Cardiac muscle cell (in vitro differentiated cells and primary cell): ENCODE measurements around the gene EXOC3. TPM values are rescaled to one million over a fixed set of nuclear protein-coding genes. Genes with fewer than 3 reads are reported as not detected.

Experiments
- DNase-seq, 2 donors: peaks; one replicate each; pipeline versions ENCODE4 v3.0.0 to v3.0.0-alpha.2; 2010 to 2017; ENCODE audit warnings: low read depth in 1 of 2, low spot score in 1 of 2
- H3K27ac ChIP-seq: fragments of 200-600 bp; sonication (generic); 2 replicates; pipeline ENCODE4 v1.5.1; 2016
- H3K27me3 ChIP-seq: fragments of 200-600 bp; sonication (generic); 2 replicates; pipeline ENCODE4 v1.6.0; 2016; ENCODE audit warnings: control low read depth
- H3K36me3 ChIP-seq: fragments of 200-600 bp; sonication (generic); 2 replicates; pipeline ENCODE4 v1.5.1; 2016; ENCODE audit warnings: control low read depth
- H3K4me1 ChIP-seq: fragments of 200-600 bp; sonication (generic); 2 replicates; pipeline ENCODE4 v1.8.1; 2017; ENCODE audit warnings: low read depth, mild to moderate bottlenecking, mixed run types
- H3K4me3 ChIP-seq: fragments of 200-600 bp; sonication (generic); 2 replicates; pipeline ENCODE4 v1.5.1; 2016; ENCODE audit warnings: mild to moderate bottlenecking
- H3K9me3 ChIP-seq: fragments of 200-600 bp; sonication (generic); 2 replicates; pipeline ENCODE4 v1.5.1; 2017; ENCODE audit warnings: low read depth, mild to moderate bottlenecking, control low read depth
- polyA plus RNA-seq: library from polyadenylated mRNA; unstranded; fragments of >200 nt; fragmentation: Nextera tagmentation; extraction: Ambion mirVana; gene quantifications from 2 replicates; pipeline ENCODE4 v1.2.1, GENCODE V29; 2016
- total RNA-seq: library from RNA; depleted of rRNA; stranded (reverse); fragments of >200 nt; gene quantifications from 2 replicates; pipeline ENCODE4 v1.2.3, GENCODE V29; 2016
- TF ChIP-seq, protein P1 (sequence below): IDR thresholded peaks from 2 replicates; pipeline ENCODE4 v1.5.1; 2012; ENCODE audit warnings: low read depth, mild to moderate bottlenecking, low read length

The EXOC3 gene
- 30.5 and 56.4 TPM in 2 replicates for total RNA-seq
- 34.8 and 36.3 TPM in 2 replicates for polyA plus RNA-seq

DNA sequence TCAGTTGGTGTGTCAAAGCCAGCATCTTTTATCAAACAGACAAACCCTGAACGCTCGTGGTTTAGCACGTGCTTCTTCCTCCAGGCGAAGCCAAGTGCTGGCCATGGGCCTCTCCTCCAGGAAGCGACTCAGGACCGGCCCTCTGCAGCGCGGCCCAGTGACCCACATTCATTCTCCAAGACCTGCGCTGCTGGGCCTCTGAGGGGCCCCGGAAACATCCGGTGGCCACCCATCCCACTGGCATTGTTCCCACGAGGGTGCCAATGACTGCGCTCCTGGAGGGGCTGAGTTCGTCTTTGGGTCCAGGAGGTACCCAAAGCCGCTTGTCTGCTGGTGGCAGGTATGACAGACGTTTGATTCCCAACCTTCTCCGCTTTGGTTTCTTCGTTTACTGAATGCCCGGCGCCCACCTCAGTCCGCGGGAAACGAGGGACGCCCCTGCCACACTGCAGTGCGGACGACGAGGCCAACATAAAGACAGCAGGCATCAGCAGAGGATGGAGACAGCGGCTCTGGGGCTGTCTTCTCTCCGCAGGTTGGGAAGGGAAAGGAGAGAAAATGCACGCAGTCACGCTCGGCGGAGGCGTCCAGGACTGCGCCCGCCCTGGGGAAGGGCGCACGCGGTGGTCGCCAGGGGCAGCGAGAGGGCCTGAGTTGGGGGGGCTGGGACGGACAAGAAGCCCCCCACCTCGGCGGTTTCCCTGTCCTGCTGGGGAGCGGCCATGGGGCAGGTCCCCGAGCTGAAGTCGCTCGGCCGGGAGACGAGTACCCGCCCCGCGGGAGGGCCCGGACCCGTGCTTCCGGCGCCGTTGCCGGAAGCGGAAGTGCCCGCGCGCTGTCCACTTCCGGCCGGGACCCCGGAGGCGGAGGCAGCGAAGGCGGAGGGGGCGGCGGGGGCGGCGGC, at the start of gene EXOC3:
Gene EXOC3, plus strand, starts transcription at position 842 of the 904 bp plus-strand sequence. CDS start 3,030 bp downstream, outside the sequence.
- Histone ChIP-seq H3K9me3 (no peaks in the 10 kb centered on the region), H3K27ac (peak within 1 kb of the TSS; percentile 82), H3K4me3 (peak within 1 kb of the TSS; percentile 93), H3K27me3 (no peaks in the 10 kb centered on the region), H3K4me1 (peaks cover 13% of the 10 kb centered on the region), H3K36me3 (peaks cover 6% of the 10 kb centered on the region)
- TF ChIP-seq, protein P1, sequence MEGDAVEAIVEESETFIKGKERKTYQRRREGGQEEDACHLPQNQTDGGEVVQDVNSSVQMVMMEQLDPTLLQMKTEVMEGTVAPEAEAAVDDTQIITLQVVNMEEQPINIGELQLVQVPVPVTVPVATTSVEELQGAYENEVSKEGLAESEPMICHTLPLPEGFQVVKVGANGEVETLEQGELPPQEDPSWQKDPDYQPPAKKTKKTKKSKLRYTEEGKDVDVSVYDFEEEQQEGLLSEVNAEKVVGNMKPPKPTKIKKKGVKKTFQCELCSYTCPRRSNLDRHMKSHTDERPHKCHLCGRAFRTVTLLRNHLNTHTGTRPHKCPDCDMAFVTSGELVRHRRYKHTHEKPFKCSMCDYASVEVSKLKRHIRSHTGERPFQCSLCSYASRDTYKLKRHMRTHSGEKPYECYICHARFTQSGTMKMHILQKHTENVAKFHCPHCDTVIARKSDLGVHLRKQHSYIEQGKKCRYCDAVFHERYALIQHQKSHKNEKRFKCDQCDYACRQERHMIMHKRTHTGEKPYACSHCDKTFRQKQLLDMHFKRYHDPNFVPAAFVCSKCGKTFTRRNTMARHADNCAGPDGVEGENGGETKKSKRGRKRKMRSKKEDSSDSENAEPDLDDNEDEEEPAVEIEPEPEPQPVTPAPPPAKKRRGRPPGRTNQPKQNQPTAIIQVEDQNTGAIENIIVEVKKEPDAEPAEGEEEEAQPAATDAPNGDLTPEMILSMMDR: no peak
- DNase-seq: peak; percentile 70 to 81

DNA sequence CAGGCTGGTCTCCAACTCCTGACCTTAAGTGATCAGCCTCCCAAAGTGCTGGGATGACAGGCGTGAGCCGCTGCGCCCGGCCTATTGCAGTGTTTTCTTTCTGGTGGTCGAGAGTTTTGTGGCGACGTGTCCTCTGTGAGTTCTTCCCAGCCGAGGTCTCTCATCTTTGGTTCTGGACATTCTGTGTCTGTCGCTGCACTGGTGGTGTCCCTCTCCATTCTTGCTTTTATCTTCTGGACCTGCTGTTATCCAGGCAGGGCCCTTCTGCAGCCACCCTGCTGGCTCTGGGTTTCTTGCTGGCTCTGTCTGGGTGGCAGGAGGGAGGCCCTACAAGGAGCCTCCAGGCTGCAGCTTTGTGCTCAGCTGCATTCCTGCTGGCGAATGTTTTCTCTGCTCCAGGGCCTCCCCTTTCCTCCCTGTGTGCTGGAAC, 49.1 kb upstream of the EXOC3 start:
- Histone ChIP-seq H3K27me3 (no peaks in the 10 kb centered on the region), H3K4me3 (no peak overlapping the region), H3K27ac (no peak overlapping the region), H3K9me3 (no peaks in the 10 kb centered on the region), H3K4me1 (peaks cover 4% of the 10 kb centered on the region), H3K36me3 (no peaks in the 10 kb centered on the region)
- peak; percentile 20 to 29 for DNase-seq
- TF ChIP-seq, protein P1: no peak

DNA sequence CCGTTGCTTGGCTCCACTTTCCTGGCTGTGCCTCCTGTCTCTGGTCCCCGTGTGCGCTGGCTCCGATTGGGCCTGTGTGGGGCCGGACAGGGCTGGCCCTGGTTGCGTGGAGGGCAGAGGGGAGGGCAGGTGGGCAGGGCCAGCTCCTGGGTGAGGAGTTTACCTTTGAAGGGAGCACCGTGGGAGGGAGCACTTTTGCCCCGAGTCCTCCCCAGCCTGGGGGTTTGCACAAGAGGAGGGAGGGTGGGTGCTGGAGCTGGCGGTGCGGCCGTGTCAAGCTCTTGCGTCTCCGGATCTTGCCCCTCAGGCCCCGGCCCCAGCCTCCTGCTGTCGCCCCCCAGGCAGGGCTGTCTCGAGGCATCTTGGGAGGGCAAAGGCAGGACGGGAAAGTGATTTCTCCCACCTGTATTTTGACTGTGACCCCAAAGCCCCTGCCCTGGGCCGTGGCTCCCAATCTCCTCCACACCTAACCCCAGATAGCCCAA, 48.3 kb upstream of the EXOC3 start:
- H3K27me3 ChIP-seq: no peaks in the 10 kb centered on the region
- no peak overlapping the region for H3K4me3 ChIP-seq
- H3K9me3 ChIP-seq: no peaks in the 10 kb centered on the region
- TF ChIP-seq, protein P1: no peak
- no peaks in the 10 kb centered on the region for H3K36me3 ChIP-seq
- no peak overlapping the region for H3K27ac ChIP-seq
- no peak for DNase-seq
- peaks cover 8% of the 10 kb centered on the region for H3K4me1 ChIP-seq

DNA sequence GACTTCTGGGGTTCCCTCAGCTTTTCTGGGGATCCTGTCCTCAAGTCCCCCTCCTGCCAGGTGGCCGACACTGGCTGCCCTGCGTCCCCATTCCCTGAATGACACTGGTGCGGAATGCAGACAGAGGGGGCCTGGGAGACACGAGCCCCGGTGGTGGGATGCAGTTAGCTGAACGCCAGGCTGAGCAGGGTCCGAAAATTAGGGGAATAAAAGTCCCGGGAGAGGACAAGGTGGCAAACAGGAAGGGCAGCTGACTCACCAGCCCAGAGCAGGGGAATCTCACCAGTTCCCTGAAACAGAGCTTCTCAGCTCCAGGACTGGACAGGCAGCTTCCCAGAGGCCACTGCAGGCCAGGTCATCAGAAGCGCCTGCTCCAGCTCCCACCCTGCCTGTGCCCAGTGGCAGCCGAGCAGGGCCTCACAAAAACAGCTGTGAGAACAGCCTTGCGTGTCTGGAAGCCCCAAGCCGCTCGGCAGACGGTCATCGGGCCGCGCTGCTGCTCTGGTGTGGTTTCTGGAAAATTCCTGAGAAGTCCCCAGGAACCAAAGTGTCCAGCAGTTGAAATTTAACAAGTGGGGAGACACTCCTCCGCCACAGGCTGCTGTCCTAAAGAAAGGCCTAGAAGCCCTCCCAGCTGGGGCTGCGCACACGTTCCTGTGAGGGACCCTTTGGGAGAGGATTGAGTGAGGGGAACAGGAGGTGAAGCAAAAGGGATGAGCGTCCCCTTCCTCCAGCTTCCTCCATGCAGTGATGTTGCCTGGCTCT, 47.6 kb upstream of the EXOC3 start:
- Histone ChIP-seq H3K9me3 (no peaks in the 10 kb centered on the region), H3K27me3 (no peaks in the 10 kb centered on the region), H3K4me3 (no peak overlapping the region), H3K36me3 (no peaks in the 10 kb centered on the region), H3K4me1 (peaks cover 14% of the 10 kb centered on the region), H3K27ac (no peak overlapping the region)
- TF ChIP-seq, protein P1: no peak
- DNase-seq: peak in 1 of 2 donors; percentile 58

DNA sequence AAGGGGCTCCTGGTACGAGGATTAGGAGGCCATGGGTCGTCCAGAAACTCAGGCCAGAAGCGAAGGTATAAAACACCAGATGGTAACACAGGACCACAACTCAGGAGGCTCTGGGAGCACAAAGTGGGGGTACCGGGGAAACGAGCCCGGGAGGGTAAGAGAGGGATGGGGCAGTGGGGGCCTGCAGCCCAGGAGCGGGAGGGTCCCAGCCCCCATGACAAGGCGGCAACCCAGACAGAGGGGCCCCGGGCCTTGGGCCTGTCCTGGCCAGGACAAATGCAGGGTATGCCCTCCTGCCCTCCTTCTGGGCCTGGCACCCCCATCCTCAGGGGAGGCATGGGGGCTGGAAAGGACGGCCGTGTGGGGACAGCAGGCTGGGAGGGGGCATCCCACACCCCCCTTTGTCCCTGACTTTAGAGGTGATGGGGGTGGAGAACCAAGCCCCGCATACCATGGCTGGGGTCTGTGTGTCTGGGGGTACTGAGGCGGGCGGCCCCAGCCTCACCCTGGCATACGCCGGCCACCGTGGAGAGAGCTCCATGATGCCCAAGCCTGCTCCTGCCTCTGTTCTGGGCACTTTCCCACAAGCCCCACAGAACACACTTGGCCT, 47.0 kb upstream of the EXOC3 start:
- DNase-seq: no peak
- TF ChIP-seq, protein P1: no peak

More for the DNA sequence above, 47.0 kb upstream of the EXOC3 start:
- Histone ChIP-seq H3K9me3 (no peaks in the 10 kb centered on the region), H3K4me3 (no peak overlapping the region), H3K4me1 (peaks cover 15% of the 10 kb centered on the region), H3K36me3 (no peaks in the 10 kb centered on the region), H3K27ac (no peak overlapping the region), H3K27me3 (no peaks in the 10 kb centered on the region)
